MM.1S (cell line): ENCODE data around the gene MRPS27.
"Not testable (repeated sequence)": the region's sequence is repeated elsewhere in the genome, so short reads cannot be mapped to it uniquely, and the experiment has no call there.

ENCODE experiments used
- DNase-seq: peaks from one replicate; pipeline ENCODE4 v3.0.0-alpha.2; 2015
- H2AFZ ChIP-seq: fragments of 300-600 bp; sonication (generic); 2 replicates; pipeline ENCODE4 v1.6.0; 2016; ENCODE audit warnings: antibody characterized with exemption, low read length
- H3F3A ChIP-seq: fragments of 300-600 bp; sonication (generic); 2 replicates; pipeline ENCODE4 v1.6.1; 2016; ENCODE audit warnings: mild to moderate bottlenecking, antibody characterized with exemption, low read length, moderate library complexity, mixed read lengths; ENCODE audit not compliant: insufficient read depth
- H3K27ac ChIP-seq: fragments of 300-600 bp; sonication (generic); 2 replicates; pipeline ENCODE4 v1.5.1; 2016; ENCODE audit warnings: mild to moderate bottlenecking, low read length
- H3K27me3 ChIP-seq: fragments of 300-600 bp; sonication (generic); replicated peaks from 2 replicates; pipeline ENCODE4 v1.6.0; 2016; ENCODE audit warnings: low read length; ENCODE audit not compliant: insufficient read depth
- H3K36me3 ChIP-seq: fragments of 300-600 bp; sonication (generic); replicated peaks from 2 replicates; pipeline ENCODE4 v1.6.1; 2016; ENCODE audit warnings: mild to moderate bottlenecking, low read length, mixed read lengths; ENCODE audit not compliant: insufficient read depth
- H3K4me1 ChIP-seq: fragments of 300-600 bp; sonication (generic); 2 replicates; pipeline ENCODE4 v1.6.1; 2016; ENCODE audit warnings: low read length, mixed read lengths
- H3K4me2 ChIP-seq: fragments of 300-600 bp; sonication (generic); 2 replicates; pipeline ENCODE4 v1.6.0; 2016; ENCODE audit warnings: low read depth, low read length
- H3K4me3 ChIP-seq: fragments of 300-600 bp; sonication (generic); 2 replicates; pipeline ENCODE4 v1.5.1; 2016; ENCODE audit warnings: low read length, mixed read lengths
- H3K79me2 ChIP-seq: fragments of 300-600 bp; sonication (generic); 2 replicates; pipeline ENCODE4 v1.6.1; 2016; ENCODE audit warnings: mixed run types, low read length, mixed read lengths
- H3K9ac ChIP-seq: fragments of 300-600 bp; sonication (generic); 2 replicates; pipeline ENCODE4 v1.6.1; 2016; ENCODE audit warnings: low read length, mixed read lengths
- H3K9me2 ChIP-seq: fragments of 300-600 bp; sonication (generic); replicated peaks from 2 replicates; pipeline ENCODE4 v1.6.1; 2016; ENCODE audit warnings: mild to moderate bottlenecking, low read length, mixed read lengths; ENCODE audit not compliant: insufficient read depth
- H3K9me3 ChIP-seq: fragments of 300-600 bp; sonication (generic); replicated peaks from 2 replicates; pipeline ENCODE4 v1.6.1; 2016; ENCODE audit warnings: mild to moderate bottlenecking, low read length, mixed read lengths; ENCODE audit not compliant: insufficient read depth
- H4K20me1 ChIP-seq: fragments of 300-600 bp; sonication (generic); 2 replicates; pipeline ENCODE4 v1.6.1; 2016; ENCODE audit warnings: mild to moderate bottlenecking, low read length, moderate library complexity, mixed read lengths; ENCODE audit not compliant: insufficient read depth
- EZH2 ChIP-seq: fragments of 300-600 bp; sonication (generic); optimal IDR thresholded peaks from 2 replicates; pipeline ENCODE3; 2017; ENCODE audit warnings: low read depth, mild to moderate bottlenecking, antibody characterized with exemption, low read length, mixed read lengths
- EZH2phosphoT487 ChIP-seq: fragments of 300-600 bp; sonication (generic); IDR thresholded peaks from 2 replicates; pipeline ENCODE4 v1.6.1; 2018; ENCODE audit warnings: antibody characterized with exemption, low read length
- TF ChIP-seq, protein P1 (sequence below): fragments of 300-600 bp; sonication (generic); IDR thresholded peaks from 2 replicates; pipeline ENCODE4 v1.5.1; 2016; ENCODE audit warnings: antibody characterized with exemption, low read length, mixed read lengths

MRPS27 gene

DNA sequence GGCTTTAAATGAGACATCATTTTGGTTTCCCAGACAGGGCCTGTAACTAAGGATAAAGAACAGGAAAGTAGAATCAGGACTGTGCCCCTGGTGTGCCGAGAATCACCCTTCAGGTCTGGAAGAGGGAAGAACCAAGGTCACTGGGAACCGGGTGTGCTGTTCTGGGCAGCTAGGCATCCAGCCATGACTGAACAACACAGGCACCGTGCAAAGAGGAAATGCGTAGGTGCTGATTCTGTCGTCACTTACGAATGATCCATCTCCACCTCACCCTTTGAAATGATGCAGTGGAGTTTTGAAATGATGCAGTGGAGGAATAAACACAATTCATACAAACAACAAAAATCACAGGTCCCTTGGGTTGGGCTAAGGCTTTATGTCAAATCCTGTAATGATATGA is 148.4 kb downstream of the MRPS27 start:
- no peaks in the 10 kb centered on the region for H3F3A ChIP-seq
- H3K9ac ChIP-seq = no peak overlapping the region
- no peak for DNase-seq
- H3K9me3 ChIP-seq = no peaks in the 10 kb centered on the region
- no peak for TF ChIP-seq EZH2phosphoT487
- TF ChIP-seq EZH2 = no peak
- TF ChIP-seq, protein P1, sequence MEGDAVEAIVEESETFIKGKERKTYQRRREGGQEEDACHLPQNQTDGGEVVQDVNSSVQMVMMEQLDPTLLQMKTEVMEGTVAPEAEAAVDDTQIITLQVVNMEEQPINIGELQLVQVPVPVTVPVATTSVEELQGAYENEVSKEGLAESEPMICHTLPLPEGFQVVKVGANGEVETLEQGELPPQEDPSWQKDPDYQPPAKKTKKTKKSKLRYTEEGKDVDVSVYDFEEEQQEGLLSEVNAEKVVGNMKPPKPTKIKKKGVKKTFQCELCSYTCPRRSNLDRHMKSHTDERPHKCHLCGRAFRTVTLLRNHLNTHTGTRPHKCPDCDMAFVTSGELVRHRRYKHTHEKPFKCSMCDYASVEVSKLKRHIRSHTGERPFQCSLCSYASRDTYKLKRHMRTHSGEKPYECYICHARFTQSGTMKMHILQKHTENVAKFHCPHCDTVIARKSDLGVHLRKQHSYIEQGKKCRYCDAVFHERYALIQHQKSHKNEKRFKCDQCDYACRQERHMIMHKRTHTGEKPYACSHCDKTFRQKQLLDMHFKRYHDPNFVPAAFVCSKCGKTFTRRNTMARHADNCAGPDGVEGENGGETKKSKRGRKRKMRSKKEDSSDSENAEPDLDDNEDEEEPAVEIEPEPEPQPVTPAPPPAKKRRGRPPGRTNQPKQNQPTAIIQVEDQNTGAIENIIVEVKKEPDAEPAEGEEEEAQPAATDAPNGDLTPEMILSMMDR = no peak
- H3K27ac ChIP-seq = no peak overlapping the region
- H3K79me2 ChIP-seq = no peaks in the 10 kb centered on the region
- no peak overlapping the region for H3K4me2 ChIP-seq
- H3K4me1 ChIP-seq = peaks cover 4% of the 10 kb centered on the region; the same call in 1 of the 2 replicates
- H3K36me3 ChIP-seq = no peaks in the 10 kb centered on the region
- no peak overlapping the region for H2AFZ ChIP-seq
- no peak overlapping the region for H3K4me3 ChIP-seq
- H4K20me1 ChIP-seq = no peaks in the 10 kb centered on the region
- no peaks in the 10 kb centered on the region for H3K9me2 ChIP-seq
- H3K27me3 ChIP-seq = peaks cover 28% of the 10 kb centered on the region

DNA sequence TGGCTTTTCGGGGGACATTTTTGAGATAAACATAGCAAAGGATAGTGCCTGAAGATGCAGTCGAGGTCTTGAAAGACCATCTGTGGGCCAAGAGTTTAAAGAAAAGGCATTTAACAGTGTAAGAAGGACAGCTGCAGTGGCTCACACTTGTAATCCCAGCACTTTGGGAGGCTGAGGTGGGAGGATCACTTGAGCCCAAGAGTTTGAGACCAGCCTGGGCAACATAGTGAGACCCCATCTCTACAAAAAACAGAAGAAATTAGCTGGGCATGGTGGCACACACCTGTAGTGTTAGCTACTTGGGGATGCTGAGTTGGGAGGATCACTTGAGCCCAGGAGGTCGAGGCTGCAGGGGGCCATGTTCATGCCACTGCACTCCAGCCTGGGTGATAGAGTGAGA is 148.9 kb downstream of the MRPS27 start:
- not testable (repeated sequence) for H3K9me3 ChIP-seq, H4K20me1 ChIP-seq, DNase-seq, H3K9ac ChIP-seq, H3K4me2 ChIP-seq, H3K4me1 ChIP-seq, H3K27ac ChIP-seq, H3K9me2 ChIP-seq, H3F3A ChIP-seq, H2AFZ ChIP-seq, H3K36me3 ChIP-seq, H3K4me3 ChIP-seq, H3K79me2 ChIP-seq
- peaks cover 23% of the 10 kb centered on the region for H3K27me3 ChIP-seq

DNA sequence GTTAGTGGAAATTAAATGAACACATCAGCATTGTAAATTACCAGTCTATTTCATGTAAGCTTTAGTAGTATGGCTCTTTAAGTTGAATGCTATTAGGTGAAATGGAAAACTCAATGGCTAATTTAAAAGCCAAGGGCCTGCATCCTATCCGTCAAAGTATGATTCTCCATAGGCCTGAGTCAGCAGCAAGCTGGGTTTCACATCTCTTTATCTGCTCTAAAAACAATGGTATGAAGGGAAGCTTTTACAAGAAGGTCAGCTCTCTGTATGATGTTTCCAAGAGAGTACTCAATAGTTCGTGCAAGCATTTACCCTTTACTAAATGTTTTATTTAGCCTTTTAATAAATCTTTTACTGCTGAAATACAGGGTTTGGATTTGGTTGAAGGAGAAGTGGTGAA is 149.9 kb downstream of the MRPS27 start:
- Histone ChIP-seq H3F3A (no peaks in the 10 kb centered on the region), H3K79me2 (no peaks in the 10 kb centered on the region), H2AFZ (no peak overlapping the region), H3K4me1 (peaks cover 4% of the 10 kb centered on the region; the same call in 1 of the 2 replicates), H3K27ac (no peak overlapping the region), H3K9me3 (no peaks in the 10 kb centered on the region), H3K4me2 (no peak overlapping the region), H3K9ac (no peak overlapping the region), H4K20me1 (no peaks in the 10 kb centered on the region), H3K27me3 (peaks cover 13% of the 10 kb centered on the region), H3K36me3 (no peaks in the 10 kb centered on the region), H3K9me2 (no peaks in the 10 kb centered on the region), H3K4me3 (no peak overlapping the region)
- TF ChIP-seq, protein P1 = no peak
- no peak for TF ChIP-seq EZH2phosphoT487
- TF ChIP-seq EZH2 = no peak
- no peak for DNase-seq
